ENCODE data around the gene SH3PXD2A.

The SH3PXD2A gene

DNA sequence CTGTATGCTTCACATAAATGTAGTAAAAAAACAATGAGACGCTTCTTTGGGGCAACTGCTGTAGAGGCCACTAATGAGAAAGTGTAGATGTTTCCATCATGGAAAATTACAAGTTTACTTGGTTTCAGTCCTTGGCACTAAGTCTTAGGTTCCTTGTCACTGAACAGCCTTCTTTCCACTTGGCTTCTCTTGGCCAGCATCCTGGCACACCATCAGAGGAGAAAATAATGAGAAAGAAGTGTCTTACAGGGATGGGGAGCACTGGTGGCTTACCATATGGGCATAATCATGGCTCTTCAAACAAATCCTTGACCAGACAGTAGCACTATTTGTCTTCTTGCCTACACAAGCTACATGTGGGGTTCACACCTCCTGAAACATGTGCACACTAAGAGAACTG lies 22.5 kb upstream of the SH3PXD2A start:
- no peak for DNase-seq

DNA sequence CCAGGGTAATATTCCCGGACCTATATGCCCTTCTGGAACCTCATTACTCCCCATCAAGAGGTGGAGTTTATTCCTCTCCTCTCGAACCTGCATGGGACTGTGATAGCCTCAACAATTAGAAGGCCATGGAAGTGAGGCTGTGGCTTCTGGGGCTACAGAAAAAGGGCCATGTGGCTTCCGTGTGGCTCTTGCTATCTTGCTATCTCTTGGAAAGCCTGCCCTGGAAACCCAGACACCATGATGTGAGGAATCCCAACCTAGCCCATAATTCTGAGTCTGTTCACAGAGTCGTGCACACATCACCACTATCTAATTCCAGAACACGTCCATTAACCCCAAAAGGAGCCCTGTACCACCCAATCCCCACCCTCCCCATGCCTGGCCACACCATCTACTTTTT lies 20.8 kb upstream of the SH3PXD2A start:
- DNase-seq = no peak

- DNase-seq = no peak
Measured at GRCh38 chr10:103874730-103875129, 19.4 kb upstream of the SH3PXD2A start.

DNA sequence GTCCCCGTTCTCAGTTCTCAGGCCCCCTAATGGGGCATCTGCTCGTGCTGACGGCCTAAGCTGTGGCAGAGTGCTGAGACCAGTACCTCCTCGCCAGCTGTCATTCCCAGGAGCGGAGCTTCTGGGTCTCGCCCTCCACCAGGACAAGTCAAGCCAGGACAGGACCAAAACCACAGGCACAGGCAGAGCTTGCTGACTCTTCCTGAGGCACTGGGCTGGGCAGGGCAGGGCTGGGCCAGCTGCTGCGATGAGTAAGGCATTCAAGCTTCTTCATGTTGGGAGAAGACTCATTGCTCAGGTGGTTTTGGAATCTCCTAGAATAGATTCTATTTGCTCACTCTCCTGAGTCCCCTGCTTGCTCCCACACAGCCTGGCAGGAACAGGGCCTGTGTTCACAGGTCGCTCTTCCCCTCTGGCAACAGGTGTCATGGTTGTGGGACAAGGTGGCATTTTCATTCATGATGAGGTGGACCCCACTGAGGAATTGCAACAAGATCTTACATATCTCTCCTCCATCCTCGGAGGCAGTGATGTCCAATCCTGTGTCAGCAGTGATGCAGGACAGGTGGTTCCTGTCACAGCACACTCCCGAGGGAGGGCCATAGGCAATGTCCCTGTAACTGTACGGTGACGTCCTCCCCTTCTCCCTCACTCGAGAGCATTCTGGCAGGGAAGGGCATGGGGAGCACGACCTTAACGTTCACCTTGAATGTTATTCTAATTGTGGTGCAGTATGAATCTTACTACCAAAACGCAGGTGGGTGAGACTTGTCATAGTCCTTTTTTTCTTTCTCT lies 17.0 kb upstream of the SH3PXD2A start:
- no peak for DNase-seq

- no peak for DNase-seq
Measured at GRCh38 chr10:103871006-103871405, 15.6 kb upstream of the SH3PXD2A start.

- DNase-seq = peak; percentile 69
Measured at GRCh38 chr10:103870516-103870915, 15.1 kb upstream of the SH3PXD2A start.

GRCh38 chr10:103869336-103869735 lies 14.0 kb upstream of the SH3PXD2A start:
- DNase-seq = no peak

- no peak for DNase-seq
Measured at GRCh38 chr10:103868200-103868599, 12.8 kb upstream of the SH3PXD2A start.

DNA sequence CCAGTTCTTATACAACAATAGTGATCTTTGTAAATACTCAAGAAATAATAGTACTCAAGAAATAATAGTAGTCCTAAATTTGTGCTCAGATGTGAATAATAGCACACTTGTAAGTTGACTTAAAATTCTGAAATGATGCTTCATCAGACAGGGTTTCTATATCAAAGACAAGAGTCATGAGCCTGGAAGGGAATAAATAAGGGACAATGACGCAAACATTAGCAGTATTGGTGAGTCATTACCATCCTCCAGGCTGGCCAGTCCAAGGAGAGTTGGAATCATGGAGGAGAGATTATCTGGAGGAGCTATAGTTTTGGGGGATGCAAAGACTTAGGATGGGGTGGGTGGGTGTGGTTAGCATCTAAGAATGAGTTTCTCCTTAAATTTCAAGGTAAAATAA lies 6.1 kb upstream of the SH3PXD2A start:
- peak; percentile 9 for DNase-seq

DNA sequence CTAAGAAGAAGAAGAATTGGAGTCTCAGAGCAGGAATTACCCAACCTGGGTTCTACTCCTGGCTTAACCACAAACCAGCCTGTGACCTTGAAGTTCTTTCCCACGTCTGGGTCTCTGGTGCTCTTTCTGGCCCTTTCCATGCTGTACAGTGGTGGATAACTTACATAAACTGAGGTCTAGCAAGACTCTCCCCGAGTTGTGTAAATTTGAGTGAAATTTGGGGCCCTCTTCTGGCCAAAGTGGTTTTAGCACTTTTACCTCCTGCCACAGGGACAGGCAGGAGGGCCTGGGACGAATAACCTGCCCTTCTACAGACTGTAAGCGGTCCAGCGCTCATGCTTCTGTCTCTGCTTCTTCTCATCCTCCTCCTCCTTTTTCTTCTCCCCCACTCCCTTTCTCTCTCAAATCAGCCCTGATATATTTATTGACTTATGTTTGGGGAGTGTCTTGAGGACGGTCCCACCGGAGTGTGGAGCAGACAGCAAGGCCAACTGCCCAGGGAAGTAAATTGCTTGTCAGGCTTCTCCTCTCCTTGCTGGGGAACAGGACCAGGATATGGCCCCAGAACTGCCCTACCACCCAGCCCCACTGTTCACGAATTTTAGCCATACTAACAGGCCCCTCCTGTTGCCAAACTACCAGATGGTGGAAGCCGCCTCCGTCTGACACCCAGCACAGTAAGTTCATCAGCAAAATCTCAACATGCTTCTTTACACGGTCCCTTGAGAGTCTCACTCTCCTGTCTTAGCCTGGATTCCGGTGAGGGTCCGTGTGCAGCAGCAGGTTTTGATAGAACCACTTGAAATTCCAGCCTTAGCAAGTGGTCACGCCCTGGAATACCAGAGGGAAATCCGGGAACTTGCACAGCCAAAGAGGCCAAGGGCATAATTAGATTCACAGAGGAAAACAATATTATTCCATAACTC lies 4.0 kb upstream of the SH3PXD2A start:
- DNase-seq = peak; percentile 48

GRCh38 chr10:103858360-103858759 lies 3.0 kb upstream of the SH3PXD2A start:
- no peak for DNase-seq

GRCh38 chr10:103856797-103857170 lies 1.4 kb upstream of the SH3PXD2A start:
- DNase-seq = no peak

- no peak for DNase-seq
Measured at GRCh38 chr10:103855852-103856796, 748 bp upstream of the SH3PXD2A start.

GRCh38 chr10:103854686-103855391 lies 537 bp downstream of the SH3PXD2A start:
- no peak for DNase-seq

DNA sequence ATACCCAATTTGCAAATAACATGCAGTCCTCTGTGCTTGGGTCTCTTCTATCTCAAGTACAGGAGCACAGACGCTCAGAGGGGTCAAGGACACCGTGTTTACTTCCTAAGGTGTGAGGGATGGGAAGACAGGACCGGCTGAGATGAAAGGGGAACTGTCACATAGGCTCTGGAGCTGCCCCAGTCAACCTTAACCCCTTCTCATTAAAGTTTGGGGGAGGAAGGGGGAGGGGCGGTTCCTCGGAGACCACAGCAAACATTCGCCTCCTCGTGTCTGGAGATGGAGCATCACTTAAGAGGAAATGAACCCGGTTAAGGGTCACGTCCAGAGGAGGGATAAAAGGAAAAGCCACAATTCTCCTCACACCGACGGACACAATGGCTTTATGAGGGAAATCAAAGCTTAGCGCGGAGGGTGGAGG lies 1.1 kb downstream of the SH3PXD2A start:
- no peak for DNase-seq

DNA sequence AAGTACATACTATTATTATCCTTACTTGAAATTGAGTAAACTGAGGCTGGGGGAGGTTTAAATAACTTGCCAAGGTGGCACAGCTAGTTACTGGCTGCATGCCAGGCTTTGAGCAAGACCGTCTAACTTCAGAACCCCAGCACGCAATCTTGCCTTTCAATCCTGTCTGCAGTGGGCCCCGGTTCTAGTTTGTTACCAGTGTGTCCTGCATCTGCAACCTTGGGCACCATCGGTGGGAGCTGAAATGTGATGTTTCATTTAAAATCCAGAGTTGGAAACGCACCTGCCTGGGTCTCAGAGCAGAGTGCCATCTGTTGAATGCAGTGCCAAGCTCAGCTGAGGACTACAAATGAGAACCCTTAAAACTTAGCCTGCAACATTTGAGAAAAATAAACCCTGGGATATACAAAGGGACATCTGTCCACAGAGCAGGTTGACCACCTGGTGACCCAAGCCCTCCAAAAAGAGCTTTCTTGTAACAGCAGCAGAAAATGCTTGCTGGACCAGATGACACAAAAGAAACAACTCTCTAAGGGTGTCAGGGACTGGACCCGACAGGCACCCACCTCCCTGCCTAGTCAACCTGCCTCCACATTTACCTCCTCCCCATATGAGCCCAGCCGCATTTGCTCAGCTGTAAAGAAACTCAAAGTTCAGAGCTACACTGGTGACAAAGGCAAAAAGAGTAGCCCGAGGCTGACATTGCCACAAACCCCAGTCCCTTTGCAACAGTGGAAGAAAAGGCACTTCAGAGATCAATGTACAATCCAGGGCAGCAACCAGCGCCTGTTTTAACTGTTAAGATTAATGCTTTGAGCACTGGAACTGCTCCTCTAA lies 1.7 kb downstream of the SH3PXD2A start:
- no peak for DNase-seq

- no peak for DNase-seq
Measured at GRCh38 chr10:103852856-103853255, 2.5 kb downstream of the SH3PXD2A start.

- DNase-seq = no peak
Measured at GRCh38 chr10:103852189-103852711, 3.1 kb downstream of the SH3PXD2A start.

DNA sequence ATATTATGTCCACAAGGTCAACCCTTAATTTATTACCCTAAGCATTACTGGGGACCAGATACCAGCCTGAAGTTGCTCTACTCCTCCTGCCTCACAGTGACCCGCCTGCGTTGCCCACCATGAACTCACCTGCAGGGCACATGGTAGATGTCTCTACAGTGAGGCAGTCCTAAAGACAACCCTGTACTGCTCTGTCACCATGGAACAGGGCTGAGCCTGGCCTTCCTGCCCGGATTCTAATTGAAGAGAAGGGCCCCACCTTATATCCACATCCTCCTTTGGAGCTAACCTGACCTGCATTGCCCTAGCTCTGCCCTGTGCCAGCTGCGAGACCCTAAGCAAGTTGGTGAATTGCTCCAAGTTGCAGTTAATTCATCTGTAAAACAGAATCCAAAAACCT lies 4.1 kb downstream of the SH3PXD2A start:
- no peak for DNase-seq

- DNase-seq = no peak
Measured at GRCh38 chr10:103850572-103850895, 4.8 kb downstream of the SH3PXD2A start.

Data from T1000 (cell line).